Hepatic stellate cell (primary cell): ENCODE results near the gene ZFAND2A.
"Not testable (repeated sequence)": the region's sequence is repeated elsewhere in the genome, so short reads cannot be mapped to it uniquely, and the experiment has no call there.

ENCODE experiments used
- DNase-seq: peaks from one replicate; pipeline ENCODE4 v3.0.0; 2011; ENCODE audit warnings: low spot score

Gene ZFAND2A

GRCh38 chr7:1174881-1175596 lies 15.0 kb upstream of the ZFAND2A start:
- no peak for DNase-seq

GRCh38 chr7:1174002-1174401 lies 14.0 kb upstream of the ZFAND2A start:
- DNase-seq = no peak

GRCh38 chr7:1172666-1173523 lies 12.9 kb upstream of the ZFAND2A start:
- no peak for DNase-seq

- not testable (repeated sequence) for DNase-seq
Observed at GRCh38 chr7:1171516-1171915, 11.5 kb upstream of the ZFAND2A start.

GRCh38 chr7:1170741-1171501 lies 10.9 kb upstream of the ZFAND2A start:
- no peak for DNase-seq

- no peak for DNase-seq
Observed at GRCh38 chr7:1169409-1170368, 9.7 kb upstream of the ZFAND2A start.

GRCh38 chr7:1168422-1168821 lies 8.4 kb upstream of the ZFAND2A start:
- no peak for DNase-seq

GRCh38 chr7:1164436-1164835 lies 4.4 kb upstream of the ZFAND2A start:
- no peak for DNase-seq

- DNase-seq = no peak
Observed at GRCh38 chr7:1163121-1163520, 3.1 kb upstream of the ZFAND2A start.

GRCh38 chr7:1160670-1161021 lies 650 bp upstream of the ZFAND2A start:
- DNase-seq = no peak

- DNase-seq = not testable (repeated sequence)
Observed at GRCh38 chr7:1159231-1159630, 765 bp downstream of the ZFAND2A start.

GRCh38 chr7:1158203-1159126 lies 1.5 kb downstream of the ZFAND2A start:
- no peak for DNase-seq

GRCh38 chr7:1156782-1157535 lies 3.0 kb downstream of the ZFAND2A start:
- peak; percentile 61 for DNase-seq

- DNase-seq = not testable (repeated sequence)
Observed at GRCh38 chr7:1155818-1156781, 3.9 kb downstream of the ZFAND2A start.

GRCh38 chr7:1154172-1154739 lies 5.7 kb downstream of the ZFAND2A start:
- DNase-seq = no peak

GRCh38 chr7:1152492-1152891 lies 7.5 kb downstream of the ZFAND2A start:
- DNase-seq = no peak

GRCh38 chr7:1151653-1152425 lies 8.2 kb downstream of the ZFAND2A start:
- no peak for DNase-seq
